ENCODE measurements around the gene CHD8.

- TF ChIP-seq CTCF (IDR thresholded peaks at IDR 0.05) = no peak
- no peak for TF ChIP-seq EP300 (IDR thresholded peaks at IDR 0.05)
Measured at GRCh38 chr14:21501568-21501967, 45.6 kb upstream of the CHD8 start.
